Fibroblast of lung (primary cell): ENCODE measurements around the gene STXBP2.

Source experiments
- CTCF ChIP-seq, 2 donors: IDR thresholded peaks in 1 of 2; conservative IDR thresholded peaks in 1 of 2; 1 replicate in 1 of 2; 2 replicates in 1 of 2; pipeline ENCODE4 v1.5.1; 2011 to 2012; ENCODE audit warnings: low read length in 2 of 2, control low read depth in 1 of 2, inconsistent platforms in 1 of 2, low read depth in 1 of 2, mild to moderate bottlenecking in 1 of 2
- EZH2 ChIP-seq: IDR thresholded peaks from 2 replicates; pipeline ENCODE4 v1.5.1; 2012; ENCODE audit warnings: low read length, control low read depth, mild to moderate bottlenecking; ENCODE audit errors: missing control alignments

GRCh38 chr19:7658219-7658686 is 21.3 kb downstream of the STXBP2 start:
- TF ChIP-seq EZH2 = no peak
- TF ChIP-seq CTCF (conservative IDR thresholded peaks at IDR 0.05 in 1 of 2, IDR thresholded peaks at IDR 0.05 in 1 of 2; ENCODE audit: low read depth in 1 of 2, low read length in 2 of 2) = no peak
